Measurements from ENCODE around the gene PRKCB.
A peak's percentile ranks its signal among the peaks of the same experiment; 100 is the strongest.
"Not testable (repeated sequence)": the region's sequence is repeated elsewhere in the genome, so short reads cannot be mapped to it uniquely, and the experiment has no call there.

PRKCB gene

DNA sequence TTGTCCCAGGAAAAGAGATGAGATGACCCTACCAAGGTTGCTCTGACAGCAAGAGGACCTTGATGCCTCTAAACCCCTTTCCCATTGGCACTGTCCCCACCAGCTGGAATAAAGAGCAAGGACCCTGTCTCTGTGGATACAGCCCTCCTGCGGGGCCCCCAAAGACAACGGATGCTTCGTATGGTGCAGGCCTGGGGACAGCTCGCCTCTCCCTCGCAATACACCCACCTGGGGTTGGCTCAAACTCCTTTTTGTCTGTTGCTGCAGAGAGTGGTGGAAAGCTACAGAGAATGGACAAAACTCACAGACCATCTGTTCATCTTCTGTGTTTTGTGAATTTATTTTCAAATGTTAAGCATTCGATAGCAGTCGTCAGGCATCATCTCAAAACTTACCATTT, 392.7 kb downstream of the PRKCB start:
- no peak for DNase-seq (ENCODE audit: low read depth in 2 of 2)

DNA sequence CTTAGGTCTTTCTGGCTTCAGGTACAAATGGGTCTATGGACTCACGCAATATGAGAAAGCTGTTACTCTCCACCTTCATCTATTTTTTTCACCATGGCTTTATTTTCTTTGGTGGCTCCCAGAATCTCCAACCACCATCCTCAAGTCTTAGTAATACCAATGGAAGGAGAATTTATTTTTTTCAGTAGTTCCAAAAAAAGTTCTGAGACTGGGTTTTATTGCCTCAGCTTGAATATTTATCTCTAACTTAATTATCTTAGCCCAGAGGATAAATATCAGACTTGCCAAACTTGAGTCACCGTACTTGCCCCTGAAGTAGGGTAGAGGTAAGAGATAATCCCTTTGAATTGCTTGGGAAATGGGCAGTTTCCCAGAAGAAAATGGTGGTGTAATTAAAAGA, 397.2 kb downstream of the PRKCB start:
- no peak for DNase-seq (ENCODE audit: low read depth in 2 of 2)

DNA sequence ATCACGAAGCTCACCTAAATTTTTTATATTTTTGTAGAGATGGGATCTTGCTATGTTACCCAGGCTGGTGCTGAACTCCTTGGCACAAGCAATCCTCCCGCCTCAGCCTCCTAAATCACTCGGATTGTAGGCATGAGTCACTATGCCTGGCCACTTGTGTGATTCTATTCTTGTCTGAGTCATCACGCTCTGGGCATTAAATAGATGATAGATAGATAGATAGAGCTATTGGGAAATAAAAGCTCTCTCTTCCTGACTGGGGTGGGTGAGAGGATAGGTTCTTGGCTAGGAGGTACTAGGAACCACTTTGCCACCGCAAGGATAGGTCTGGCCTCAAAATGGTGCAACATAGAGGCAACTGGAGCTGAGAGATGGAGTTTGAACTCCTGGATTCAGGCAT, 399.0 kb downstream of the PRKCB start:
- no peak for DNase-seq (ENCODE audit: low read depth in 2 of 2)

DNA sequence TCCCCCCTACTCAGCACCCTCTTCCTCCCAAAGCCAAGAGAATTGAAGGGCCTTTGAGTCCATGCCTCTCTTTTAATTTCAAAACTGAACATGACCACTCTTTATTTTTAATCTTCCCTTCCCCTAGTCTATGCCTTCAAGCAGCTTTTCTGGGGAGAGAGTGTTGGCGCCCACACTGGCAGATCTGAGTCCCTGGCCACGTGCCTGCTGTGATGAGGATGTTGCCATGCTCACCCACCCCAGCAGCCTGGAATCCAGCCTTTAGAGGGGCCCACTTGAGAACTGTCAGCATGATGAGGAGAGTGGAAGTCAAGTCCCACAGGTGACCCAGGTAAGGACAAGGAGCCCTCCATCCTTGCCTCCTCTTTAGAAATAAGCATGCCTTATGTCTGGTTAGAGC, 400.0 kb downstream of the PRKCB start:
- DNase-seq (ENCODE audit: low read depth in 2 of 2): no peak

DNA sequence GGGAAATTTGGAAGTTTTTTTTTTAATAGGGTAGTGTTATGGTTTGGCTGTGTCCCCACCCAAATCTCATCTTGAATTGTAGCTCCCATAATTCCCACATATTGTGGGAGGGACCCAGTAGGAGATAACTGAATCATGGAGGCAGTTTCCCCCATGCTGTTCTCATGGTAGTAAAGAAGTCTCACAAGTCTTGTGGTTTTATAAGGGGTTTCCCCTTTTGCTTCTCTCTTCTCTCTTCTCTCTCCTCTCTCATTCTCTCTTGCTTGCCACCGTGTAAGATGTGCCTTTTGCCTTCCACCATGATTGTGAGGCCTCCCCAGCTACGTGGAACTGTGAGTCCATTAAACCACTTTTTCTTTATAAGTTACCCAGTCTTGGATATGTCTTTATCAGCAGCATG, 403.1 kb downstream of the PRKCB start:
- DNase-seq (ENCODE audit: low read depth in 2 of 2): not testable (repeated sequence)

DNA sequence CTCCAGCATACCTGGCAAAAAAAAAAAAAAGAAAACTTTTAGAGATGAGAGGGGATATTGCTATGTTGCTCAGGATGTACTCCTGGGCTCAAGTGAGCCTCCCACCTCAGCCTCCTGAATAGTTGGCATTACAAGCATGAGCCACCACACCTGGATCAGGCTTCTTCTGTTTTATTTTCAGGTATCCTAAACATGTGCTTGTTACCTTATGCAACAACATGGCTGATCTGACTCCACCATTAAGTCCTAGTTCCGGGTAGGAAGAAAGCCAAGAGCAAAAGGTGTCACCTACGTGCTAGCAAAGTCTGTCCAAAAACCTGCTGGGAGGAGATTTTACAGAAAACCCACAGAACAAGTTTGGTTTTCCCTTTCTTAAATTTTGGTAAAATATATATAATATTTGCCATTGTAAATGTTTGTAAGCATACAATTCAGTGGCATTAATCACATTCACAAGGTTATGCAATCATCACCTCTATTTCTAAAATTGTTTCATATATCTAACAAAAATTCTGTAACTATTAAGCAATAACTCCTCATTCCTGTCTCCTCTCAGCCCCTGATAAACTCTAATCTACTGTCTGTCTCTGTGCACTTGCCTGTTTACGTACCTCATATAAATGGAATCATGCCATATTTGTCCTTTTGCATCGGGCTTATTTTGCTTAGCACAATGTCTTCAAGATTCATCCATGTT, 411.3 kb downstream of the PRKCB start:
- DNase-seq (ENCODE audit: low read depth in 2 of 2): no peak

DNA sequence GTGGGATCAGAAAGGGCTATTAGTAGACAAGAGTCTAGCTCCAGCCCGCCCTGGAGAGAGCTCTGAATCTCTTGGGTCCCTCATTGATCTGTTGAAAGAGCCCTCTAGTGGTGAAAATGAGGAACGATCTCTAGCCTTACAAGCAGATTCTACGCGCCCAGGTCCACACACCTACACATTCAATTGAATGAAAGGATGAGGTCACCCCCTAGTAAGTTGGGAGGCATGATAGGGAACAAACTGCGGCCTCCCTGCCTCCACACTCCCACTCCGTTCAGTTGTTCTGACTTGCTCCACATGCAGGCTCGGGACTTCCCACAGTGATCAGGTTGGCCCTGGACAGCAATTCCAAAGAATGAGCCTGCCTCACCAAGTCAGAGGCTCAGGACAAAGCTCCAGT, 417.4 kb downstream of the PRKCB start:
- no peak for DNase-seq (ENCODE audit: low read depth in 2 of 2)

DNA sequence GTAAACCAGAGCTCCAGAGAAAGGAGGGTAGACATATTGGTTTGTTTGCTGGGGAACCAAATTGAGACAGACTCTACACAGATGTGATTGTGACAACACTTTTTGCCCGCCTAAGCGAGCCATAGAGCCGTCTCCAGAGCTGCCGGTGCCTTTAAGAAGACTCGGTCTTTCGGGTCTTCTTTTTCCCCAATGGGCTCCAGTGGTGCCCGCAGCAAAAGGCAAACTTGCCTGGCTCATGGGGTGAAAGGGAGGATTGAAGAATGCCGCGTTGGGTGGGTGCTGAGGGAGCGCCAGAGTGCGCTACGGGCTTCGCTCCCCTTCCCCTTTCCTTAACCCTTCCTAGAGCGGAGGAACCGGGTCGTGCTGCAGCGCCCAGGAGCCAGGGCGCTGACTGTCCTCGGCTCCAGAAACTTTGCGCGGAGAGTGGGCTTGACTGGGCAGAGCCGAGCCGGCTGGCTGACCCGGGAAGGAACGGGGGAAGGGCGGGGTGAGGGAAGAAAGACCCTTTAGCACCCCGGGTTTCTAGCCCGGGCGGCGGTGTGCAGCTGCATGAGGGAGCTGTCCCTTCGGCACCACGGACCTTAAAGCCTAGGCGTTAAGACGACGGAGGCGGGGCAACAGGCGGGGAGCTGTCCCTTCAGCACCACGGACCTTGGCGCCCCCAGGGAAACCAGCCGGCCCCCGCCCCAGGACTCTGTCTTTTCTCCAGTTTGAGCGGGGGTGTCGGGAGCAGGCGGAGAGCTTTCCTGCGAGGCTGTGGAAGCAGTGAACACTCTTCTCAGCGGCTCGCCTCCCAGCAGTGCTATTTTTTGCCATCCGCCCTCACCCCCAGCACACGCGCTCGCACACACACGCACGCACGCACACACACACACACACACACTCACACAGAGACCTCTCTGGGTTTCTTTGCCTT, 419.9 kb downstream of the PRKCB start, which contains the start of gene CACNG3:
TSS of gene CACNG3 (plus strand) at position 880 of the 916 bp plus-strand sequence. CDS start 420 bp downstream, outside the sequence.
- peak in 1 of 2 donors; percentile 13 for DNase-seq (ENCODE audit: low read depth in 2 of 2)

DNA sequence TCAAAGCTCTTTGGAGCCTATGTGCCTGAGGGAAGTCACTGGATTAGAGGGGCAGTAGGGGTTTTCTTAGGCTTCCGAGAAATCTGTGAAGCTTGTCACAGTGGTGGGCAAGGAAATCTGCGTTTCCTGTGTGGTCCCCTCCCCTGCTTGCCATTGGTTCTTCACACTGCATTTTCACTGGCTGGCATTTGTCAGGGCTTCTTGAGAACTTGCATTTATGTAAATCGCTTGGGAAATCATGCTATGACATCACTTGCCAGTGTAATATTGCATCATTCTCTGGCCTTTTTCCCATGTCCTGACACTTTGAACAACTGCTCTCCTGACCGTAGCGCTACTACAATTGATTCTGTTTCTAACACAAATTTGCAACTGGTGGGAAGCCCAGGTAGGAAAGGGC, 422.2 kb downstream of the PRKCB start:
- no peak for DNase-seq (ENCODE audit: low read depth in 2 of 2)

DNA sequence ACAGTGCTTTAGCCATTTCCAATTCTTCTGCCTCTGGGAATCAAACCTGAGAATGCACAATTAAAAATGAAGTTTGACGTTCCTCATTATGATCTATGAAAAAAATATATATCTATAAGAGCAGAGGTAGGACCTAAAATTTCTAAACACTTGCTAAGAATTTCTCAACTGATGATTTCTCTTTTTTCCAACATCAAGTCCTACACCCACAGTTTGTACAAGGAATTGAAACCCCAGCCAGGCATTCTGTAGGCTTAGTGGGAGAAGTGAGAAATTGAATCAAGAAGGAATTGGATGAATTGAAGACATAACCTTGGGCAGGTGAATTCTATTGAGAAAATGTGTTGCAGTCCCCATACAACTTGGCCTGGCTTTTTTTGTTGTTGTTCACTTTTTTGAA, 423.0 kb downstream of the PRKCB start:
- DNase-seq (ENCODE audit: low read depth in 2 of 2): no peak

DNA sequence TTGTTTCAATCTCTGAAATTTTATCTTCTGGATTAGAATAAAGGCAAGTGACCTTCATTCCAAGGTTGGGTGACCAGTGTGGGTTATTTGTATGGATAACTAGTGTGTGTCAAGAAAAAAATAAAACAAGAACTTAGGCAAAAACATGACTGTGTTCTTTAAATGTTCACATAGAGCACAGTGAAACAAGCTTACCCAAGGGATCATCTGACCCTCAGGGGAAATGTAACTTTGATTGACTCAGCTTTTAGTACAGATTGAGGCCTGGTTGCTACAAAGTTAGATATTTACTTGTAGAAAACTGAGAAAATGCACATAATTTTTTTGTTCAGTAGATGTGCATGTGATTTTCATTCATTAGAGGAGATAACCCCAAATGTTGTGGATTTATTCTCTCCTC, 427.0 kb downstream of the PRKCB start:
- no peak for DNase-seq (ENCODE audit: low read depth in 2 of 2)
